Activated CD4-positive, alpha-beta memory T cell treated with anti-CD3 and anti-CD28 coated beads, Interleukin-2, amount 10 ng/mL, durations not matched to agents 7 days and 5 days (primary cell): ENCODE results near the gene SIAH2. TPM values are rescaled to one million over a fixed set of nuclear protein-coding genes. Genes with fewer than 3 reads are reported as not detected.

Experiments
- CTCF ChIA-PET: fragments of 350-600 bp; sonication (Branson Sonifier 250); formaldehyde crosslinking; loops from one replicate; lab custom pipeline; 2021; ENCODE audit warnings: antibody characterized with exemption, inconsistent platforms; lab: Charles Lee
- POLR2A ChIA-PET: fragments of 350-600 bp; sonication (Branson Sonifier 250); formaldehyde crosslinking; loops from one replicate; lab custom pipeline; 2021; ENCODE audit warnings: antibody characterized with exemption; lab: Charles Lee
- DNase-seq: peaks from one replicate; pipeline ENCODE4 v3.0.0-alpha.2; 2020
- H3K27ac Mint-ChIP-seq: one replicate; pipeline ENCODE4 v1.8.0; 2021; ENCODE audit warnings: mild to moderate bottlenecking, mixed read lengths
- H3K27me3 Mint-ChIP-seq: one replicate; pipeline ENCODE4 v1.8.0; 2021; ENCODE audit warnings: mixed read lengths
- H3K36me3 Mint-ChIP-seq: one replicate; pipeline ENCODE4 v1.8.0; 2021; ENCODE audit warnings: low read depth, mixed read lengths
- H3K4me1 Mint-ChIP-seq: one replicate; pipeline ENCODE4 v1.8.0; 2021; ENCODE audit warnings: mixed read lengths
- H3K4me3 Mint-ChIP-seq: one replicate; pipeline ENCODE4 v1.8.0; 2021; ENCODE audit warnings: mild to moderate bottlenecking, mixed read lengths
- H3K9me3 Mint-ChIP-seq: one replicate; pipeline ENCODE4 v1.8.0; 2021; ENCODE audit warnings: mixed read lengths
- total RNA-seq, 2 experiments: library from RNA; stranded (reverse); gene quantifications; one replicate each; pipeline ENCODE4 v1.2.3, GENCODE V29; 2021

Gene SIAH2
- total RNA-seq, 2 experiments from 2014 or later = 42.5 to 44.9 TPM

GRCh38 chr3:150759319-150759718, 3.6 kb downstream of the SIAH2 start:
- H3K4me1 Mint-ChIP-seq = peaks cover 53% of the 10 kb centered on the region
- no peaks in the 10 kb centered on the region for H3K27me3 Mint-ChIP-seq
- peak overlapping the region; percentile 88 for H3K4me3 Mint-ChIP-seq
- ChIA-PET POLR2A (interaction anchor here (0.7 to 8.3 kb wide), 9 partner anchors 12 to 441 kb away, joined by 3 to 156 read pairs (median 4); partner anchors contain the start of genes EIF2A, SELENOT, SERP1 and TSC22D2), CTCF (interaction anchor here (0.7 to 2.4 kb wide), 4 partner anchors 28 to 469 kb away, joined by 3 to 12 read pairs (median 3); no protein-coding TSS in a partner anchor)
- peak overlapping the region; percentile 99 for H3K27ac Mint-ChIP-seq
- DNase-seq = no peak
- H3K36me3 Mint-ChIP-seq = peaks cover 65% of the 10 kb centered on the region
- no peaks in the 10 kb centered on the region for H3K9me3 Mint-ChIP-seq

GRCh38 chr3:150757768-150758167, 5.2 kb downstream of the SIAH2 start:
- DNase-seq = no peak
- Mint-ChIP-seq H3K27me3 (no peaks in the 10 kb centered on the region), H3K4me3 (peak overlapping the region; percentile 43), H3K27ac (peak overlapping the region; percentile 71), H3K4me1 (peaks cover 62% of the 10 kb centered on the region), H3K36me3 (peaks cover 79% of the 10 kb centered on the region), H3K9me3 (no peaks in the 10 kb centered on the region)
- POLR2A ChIA-PET = no interaction called here
- CTCF ChIA-PET = no interaction called here

GRCh38 chr3:150757364-150757763, 5.6 kb downstream of the SIAH2 start:
- Mint-ChIP-seq H3K36me3 (peaks cover 82% of the 10 kb centered on the region), H3K4me1 (peaks cover 66% of the 10 kb centered on the region), H3K27ac (peak overlapping the region; percentile 11), H3K4me3 (no peak overlapping the region), H3K27me3 (no peaks in the 10 kb centered on the region), H3K9me3 (no peaks in the 10 kb centered on the region)
- POLR2A ChIA-PET = no interaction called here
- DNase-seq = no peak
- CTCF ChIA-PET = no interaction called here

- Mint-ChIP-seq H3K4me3 (no peak overlapping the region), H3K27me3 (no peaks in the 10 kb centered on the region), H3K27ac (no peak overlapping the region), H3K36me3 (peaks cover 82% of the 10 kb centered on the region), H3K4me1 (peaks cover 74% of the 10 kb centered on the region), H3K9me3 (no peaks in the 10 kb centered on the region)
- DNase-seq = no peak
- ChIA-PET POLR2A (no interaction called here), CTCF (no interaction called here)
Measured at GRCh38 chr3:150756491-150757059, 6.4 kb downstream of the SIAH2 start.

- no peak overlapping the region for H3K4me3 Mint-ChIP-seq
- ChIA-PET POLR2A (no interaction called here), CTCF (no interaction called here)
- no peak overlapping the region for H3K27ac Mint-ChIP-seq
- H3K27me3 Mint-ChIP-seq = no peaks in the 10 kb centered on the region
- H3K9me3 Mint-ChIP-seq = no peaks in the 10 kb centered on the region
- H3K36me3 Mint-ChIP-seq = peaks cover 81% of the 10 kb centered on the region
- peaks cover 81% of the 10 kb centered on the region for H3K4me1 Mint-ChIP-seq
- DNase-seq = no peak
Measured at GRCh38 chr3:150755902-150756301, 7.1 kb downstream of the SIAH2 start.

- ChIA-PET CTCF (interaction anchor here (1.0 to 1.2 kb wide), 2 partner anchors 9 to 191 kb away, joined by 3 read pairs; partner anchors contain the start of gene SIAH2), POLR2A (interaction anchor here (0.7 to 1.2 kb wide), 2 partner anchors 8 to 9 kb away, joined by 3 read pairs; partner anchors contain the start of gene SIAH2)
Measured at GRCh38 chr3:150754896-150755295, 8.1 kb downstream of the SIAH2 start.

GRCh38 chr3:150751781-150752263, 11.1 kb downstream of the SIAH2 start:
- CTCF ChIA-PET = no interaction called here
- Mint-ChIP-seq H3K36me3 (peaks cover 65% of the 10 kb centered on the region), H3K27ac (peak overlapping the region; percentile 30), H3K27me3 (no peaks in the 10 kb centered on the region), H3K9me3 (no peaks in the 10 kb centered on the region), H3K4me3 (no peak overlapping the region), H3K4me1 (peaks cover 78% of the 10 kb centered on the region)
- POLR2A ChIA-PET = interaction anchor here (0.6 to 3.7 kb wide), 3 partner anchors 10 to 116 kb away, joined by 3 to 50 read pairs (median 3); partner anchors contain the start of gene SIAH2
- DNase-seq = no peak

More at GRCh38 chr3:150754896-150755295, 8.1 kb downstream of the SIAH2 start:
- peaks cover 85% of the 10 kb centered on the region for H3K4me1 Mint-ChIP-seq
- no peak for DNase-seq
- no peak overlapping the region for H3K27ac Mint-ChIP-seq
- no peaks in the 10 kb centered on the region for H3K9me3 Mint-ChIP-seq
- no peak overlapping the region for H3K4me3 Mint-ChIP-seq
- peaks cover 80% of the 10 kb centered on the region for H3K36me3 Mint-ChIP-seq
- H3K27me3 Mint-ChIP-seq = no peaks in the 10 kb centered on the region

- no peak overlapping the region for H3K27ac Mint-ChIP-seq
- ChIA-PET POLR2A (interaction anchor here (0.9 to 4.1 kb wide), 3 partner anchors 12 to 14 kb away, joined by 4 to 36 read pairs (median 4); partner anchors contain the start of gene SIAH2), CTCF (interaction anchor here (1.1 kb wide), 1 partner anchor 39 kb away, joined by 3 read pairs; no protein-coding TSS in a partner anchor)
- peaks cover 75% of the 10 kb centered on the region for H3K4me1 Mint-ChIP-seq
- no peak overlapping the region for H3K4me3 Mint-ChIP-seq
- no peaks in the 10 kb centered on the region for H3K9me3 Mint-ChIP-seq
- peaks cover 53% of the 10 kb centered on the region for H3K36me3 Mint-ChIP-seq
- no peak for DNase-seq
- no peaks in the 10 kb centered on the region for H3K27me3 Mint-ChIP-seq
Measured at GRCh38 chr3:150749255-150749654, 13.7 kb downstream of the SIAH2 start.

GRCh38 chr3:150748684-150749047, 14.3 kb downstream of the SIAH2 start:
- ChIA-PET POLR2A (interaction anchor here (4.1 kb wide), 1 partner anchor 14 kb away, joined by 36 read pairs; the partner anchor contains the start of gene SIAH2), CTCF (no interaction called here)
- H3K4me3 Mint-ChIP-seq = no peak overlapping the region
- H3K27me3 Mint-ChIP-seq = no peaks in the 10 kb centered on the region
- H3K4me1 Mint-ChIP-seq = peaks cover 74% of the 10 kb centered on the region
- H3K27ac Mint-ChIP-seq = no peak overlapping the region
- no peaks in the 10 kb centered on the region for H3K9me3 Mint-ChIP-seq
- DNase-seq = no peak
- H3K36me3 Mint-ChIP-seq = peaks cover 47% of the 10 kb centered on the region

- no peak for DNase-seq
- no peaks in the 10 kb centered on the region for H3K27me3 Mint-ChIP-seq
- H3K27ac Mint-ChIP-seq = no peak overlapping the region
- no peaks in the 10 kb centered on the region for H3K9me3 Mint-ChIP-seq
- H3K4me1 Mint-ChIP-seq = peaks cover 76% of the 10 kb centered on the region
- POLR2A ChIA-PET = interaction anchor here (4.1 kb wide), 1 partner anchor 14 kb away, joined by 36 read pairs; the partner anchor contains the start of gene SIAH2
- H3K4me3 Mint-ChIP-seq = no peak overlapping the region
- H3K36me3 Mint-ChIP-seq = peaks cover 49% of the 10 kb centered on the region
- CTCF ChIA-PET = interaction anchor here (0.7 to 0.9 kb wide), 2 partner anchors 13 to 403 kb away, joined by 4 read pairs; no protein-coding TSS in a partner anchor
Measured at GRCh38 chr3:150747886-150748683, 14.9 kb downstream of the SIAH2 start.

GRCh38 chr3:150746791-150747590, 16.0 kb downstream of the SIAH2 start:
- peaks cover 50% of the 10 kb centered on the region for H3K36me3 Mint-ChIP-seq
- H3K9me3 Mint-ChIP-seq = no peaks in the 10 kb centered on the region
- ChIA-PET POLR2A (interaction anchor here (1.0 to 4.1 kb wide), 2 partner anchors 12 to 15 kb away, joined by 3 to 36 read pairs; partner anchors contain the start of gene SIAH2), CTCF (interaction anchor here (0.7 to 0.9 kb wide), 3 partner anchors 14 to 404 kb away, joined by 3 to 4 read pairs (median 4); partner anchors contain the start of gene ERICH6)
- no peak for DNase-seq
- no peak overlapping the region for H3K4me3 Mint-ChIP-seq
- no peaks in the 10 kb centered on the region for H3K27me3 Mint-ChIP-seq
- peaks cover 75% of the 10 kb centered on the region for H3K4me1 Mint-ChIP-seq
- H3K27ac Mint-ChIP-seq = no peak overlapping the region

GRCh38 chr3:150745832-150746231, 17.1 kb downstream of the SIAH2 start:
- POLR2A ChIA-PET = interaction anchor here (1.3 to 4.1 kb wide), 2 partner anchors 14 to 17 kb away, joined by 3 to 36 read pairs; partner anchors contain the start of gene SIAH2
- Mint-ChIP-seq H3K27ac (no peak overlapping the region), H3K4me1 (peaks cover 75% of the 10 kb centered on the region), H3K36me3 (peaks cover 55% of the 10 kb centered on the region), H3K9me3 (no peaks in the 10 kb centered on the region), H3K4me3 (no peak overlapping the region), H3K27me3 (no peaks in the 10 kb centered on the region)
- DNase-seq = no peak
- CTCF ChIA-PET = interaction anchor here (0.9 kb wide), 2 partner anchors 17 to 42 kb away, joined by 3 to 4 read pairs; partner anchors contain the start of genes ERICH6 and SIAH2
